Thoracic aorta (tissue), 2 donors: ENCODE results near the gene WNT6. TPM values are rescaled to one million over a fixed set of nuclear protein-coding genes. Genes with fewer than 3 reads are reported as not detected.

ENCODE experiments used
- ATAC-seq: fragments of 150-250 bp; one replicate; pipeline ENCODE4 v1.8.0; 2017; ENCODE audit warnings: low read depth; ENCODE audit not compliant: insufficient number of reproducible peaks, low FRiP score
- DNase-seq: peaks from one replicate; pipeline ENCODE4 v3.0.0-alpha.2; 2020; ENCODE audit warnings: low spot score
- H3K27ac ChIP-seq, 2 donors: fragments of 200-600 bp; sonication (generic); 1 replicate in 1 of 2; 2 replicates in 1 of 2; pipeline ENCODE4 v1.5.1; 2016; ENCODE audit warnings: mild to moderate bottlenecking in 2 of 2, moderate library complexity in 2 of 2
- H3K27me3 ChIP-seq: fragments of 200-600 bp; sonication (generic); replicated peaks from 2 replicates; pipeline ENCODE4 v1.6.0; 2016; ENCODE audit warnings: mild to moderate bottlenecking; ENCODE audit not compliant: insufficient read depth
- H3K36me3 ChIP-seq: fragments of 200-600 bp; sonication (generic); one replicate; pipeline ENCODE4 v1.5.1; 2016
- H3K4me1 ChIP-seq, 2 donors: fragments of 200-600 bp; sonication (generic); 1 replicate in 1 of 2; 2 replicates in 1 of 2; pipeline versions ENCODE4 v1.5.1 to v1.6.0; 2016; ENCODE audit warnings: low read depth in 2 of 2, mild to moderate bottlenecking in 1 of 2; ENCODE audit not compliant: control insufficient read depth in 1 of 2
- H3K4me3 ChIP-seq: fragments of 200-600 bp; sonication (generic); 2 replicates; pipeline ENCODE4 v1.5.1; 2016; ENCODE audit warnings: mild to moderate bottlenecking
- H3K9me3 ChIP-seq: fragments of 200-600 bp; sonication (generic); 2 replicates; pipeline ENCODE4 v1.5.1; 2016
- total RNA-seq, 2 donors: library from RNA; depleted of rRNA; stranded (reverse); fragments of >200 nt; gene quantifications; one replicate each; pipeline versions ENCODE4 v1.1.0 to v1.2.3, GENCODE V29; 2016
- TF ChIP-seq, protein P1 (sequence below): fragments of 200-600 bp; sonication (generic); IDR thresholded peaks from one replicate; pipeline ENCODE4 v1.5.1; 2019; ENCODE audit warnings: antibody characterized with exemption

The WNT6 gene
- total RNA-seq, 2 donors from 2014 or later = 0.27 to 2.5 TPM

DNA sequence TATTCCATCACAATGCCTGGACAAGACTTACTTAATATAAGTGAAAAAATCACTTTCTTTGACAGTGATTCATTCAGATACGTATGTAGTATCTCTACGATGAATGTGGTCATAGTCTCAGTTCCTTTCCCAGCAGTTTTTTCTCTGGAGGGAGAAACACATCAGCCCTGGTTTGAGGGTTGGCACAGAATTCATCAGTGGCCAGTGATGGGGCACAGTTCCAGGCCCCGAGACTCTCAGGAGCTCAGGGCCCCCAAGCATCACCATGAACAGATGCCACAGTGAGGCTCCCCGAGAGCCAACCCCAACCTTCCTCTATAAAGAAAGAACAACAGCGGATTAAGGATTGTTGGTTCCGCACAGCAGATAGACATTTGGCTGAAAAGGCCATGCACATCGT, 40.5 kb upstream of the WNT6 start:
- H3K27me3 ChIP-seq = no peaks in the 10 kb centered on the region
- no peaks in the 10 kb centered on the region for H3K9me3 ChIP-seq
- H3K4me3 ChIP-seq = no peak overlapping the region
- H3K36me3 ChIP-seq = peaks cover 34% of the 10 kb centered on the region
- TF ChIP-seq, protein P1, sequence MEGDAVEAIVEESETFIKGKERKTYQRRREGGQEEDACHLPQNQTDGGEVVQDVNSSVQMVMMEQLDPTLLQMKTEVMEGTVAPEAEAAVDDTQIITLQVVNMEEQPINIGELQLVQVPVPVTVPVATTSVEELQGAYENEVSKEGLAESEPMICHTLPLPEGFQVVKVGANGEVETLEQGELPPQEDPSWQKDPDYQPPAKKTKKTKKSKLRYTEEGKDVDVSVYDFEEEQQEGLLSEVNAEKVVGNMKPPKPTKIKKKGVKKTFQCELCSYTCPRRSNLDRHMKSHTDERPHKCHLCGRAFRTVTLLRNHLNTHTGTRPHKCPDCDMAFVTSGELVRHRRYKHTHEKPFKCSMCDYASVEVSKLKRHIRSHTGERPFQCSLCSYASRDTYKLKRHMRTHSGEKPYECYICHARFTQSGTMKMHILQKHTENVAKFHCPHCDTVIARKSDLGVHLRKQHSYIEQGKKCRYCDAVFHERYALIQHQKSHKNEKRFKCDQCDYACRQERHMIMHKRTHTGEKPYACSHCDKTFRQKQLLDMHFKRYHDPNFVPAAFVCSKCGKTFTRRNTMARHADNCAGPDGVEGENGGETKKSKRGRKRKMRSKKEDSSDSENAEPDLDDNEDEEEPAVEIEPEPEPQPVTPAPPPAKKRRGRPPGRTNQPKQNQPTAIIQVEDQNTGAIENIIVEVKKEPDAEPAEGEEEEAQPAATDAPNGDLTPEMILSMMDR = no peak
- DNase-seq = no peak
- no peaks in the 10 kb centered on the region for H3K4me1 ChIP-seq
- ATAC-seq = no peak
- H3K27ac ChIP-seq = no peak overlapping the region

DNA sequence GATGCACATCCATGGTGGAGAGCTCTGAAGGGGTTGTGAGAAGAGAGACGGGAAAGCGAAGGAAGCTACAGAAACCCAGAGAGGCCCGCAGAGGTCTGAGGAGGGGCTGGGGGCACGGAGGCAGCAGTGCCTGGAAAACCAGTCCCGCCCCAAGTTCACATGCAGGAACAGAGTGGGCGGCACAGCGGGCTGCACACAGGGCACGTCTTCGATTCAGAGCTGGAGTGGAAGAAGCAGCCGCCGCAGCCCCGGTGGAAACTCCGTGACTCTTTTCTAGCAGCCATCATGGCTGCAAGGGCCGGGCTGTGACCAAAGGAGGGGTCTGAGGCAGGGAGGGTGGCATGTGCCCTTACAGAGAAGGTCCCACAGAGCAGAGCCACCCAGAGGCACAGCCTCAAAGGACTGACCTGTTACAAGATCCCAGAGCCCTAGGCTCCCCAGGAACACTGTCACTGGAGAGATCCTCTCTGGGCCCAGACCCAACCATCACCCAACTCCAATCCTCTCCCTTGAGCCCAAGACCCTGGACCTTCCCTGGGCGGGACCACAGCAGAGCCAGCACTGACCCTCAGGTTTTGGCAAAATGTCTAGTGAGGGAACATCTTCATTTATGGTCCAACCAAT, 38.7 kb upstream of the WNT6 start:
- ATAC-seq (no peak), DNase-seq (no peak)
- TF ChIP-seq, protein P1 = no peak

DNA sequence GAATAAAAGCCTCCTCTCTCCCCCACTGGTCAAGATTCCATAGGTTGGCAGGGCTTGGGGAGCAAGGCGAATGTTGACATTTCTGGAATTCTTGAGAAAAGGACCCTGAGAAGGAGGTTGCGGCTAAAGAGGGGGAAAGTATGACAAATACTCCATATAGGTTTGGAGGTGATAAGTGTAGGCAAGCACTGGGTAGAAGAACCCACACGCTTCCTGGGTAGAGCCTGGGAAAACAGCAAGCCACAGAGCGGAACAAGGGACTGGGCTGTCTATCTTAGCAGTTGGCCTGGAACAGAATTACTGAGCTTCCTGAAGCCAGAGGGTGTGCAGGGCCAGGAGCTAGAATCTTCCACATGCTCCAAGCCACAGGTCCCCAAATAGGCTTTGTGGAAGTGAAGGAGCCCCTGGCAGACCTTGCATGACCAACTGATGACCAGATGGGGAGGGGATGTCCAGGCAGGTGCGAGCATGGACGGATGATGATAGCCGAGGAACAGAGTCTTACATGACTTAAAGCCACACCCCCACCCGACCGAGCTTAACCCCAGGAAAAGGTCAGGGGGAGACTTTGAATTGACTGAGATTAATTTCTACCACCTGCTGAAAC, 37.9 kb upstream of the WNT6 start:
- Histone ChIP-seq H3K36me3 (peaks cover 18% of the 10 kb centered on the region), H3K4me3 (no peak overlapping the region), H3K4me1 (no peaks in the 10 kb centered on the region), H3K9me3 (no peaks in the 10 kb centered on the region), H3K27me3 (no peaks in the 10 kb centered on the region), H3K27ac (no peak overlapping the region)
- TF ChIP-seq, protein P1 = no peak
- DNase-seq = no peak
- ATAC-seq = peak; percentile 34

More for the DNA sequence above, 38.7 kb upstream of the WNT6 start:
- Histone ChIP-seq H3K4me1 (no peaks in the 10 kb centered on the region), H3K36me3 (peaks cover 18% of the 10 kb centered on the region), H3K27me3 (no peaks in the 10 kb centered on the region), H3K4me3 (no peak overlapping the region), H3K9me3 (no peaks in the 10 kb centered on the region), H3K27ac (no peak overlapping the region)

GRCh38 chr2:218822622-218823021, 37.0 kb upstream of the WNT6 start:
- Histone ChIP-seq H3K9me3 (no peaks in the 10 kb centered on the region), H3K36me3 (peaks cover 18% of the 10 kb centered on the region), H3K27me3 (no peaks in the 10 kb centered on the region), H3K4me1 (no peaks in the 10 kb centered on the region), H3K4me3 (no peak overlapping the region), H3K27ac (no peak overlapping the region)
- DNase-seq = no peak
- TF ChIP-seq, protein P1 = no peak
- ATAC-seq = no peak

DNA sequence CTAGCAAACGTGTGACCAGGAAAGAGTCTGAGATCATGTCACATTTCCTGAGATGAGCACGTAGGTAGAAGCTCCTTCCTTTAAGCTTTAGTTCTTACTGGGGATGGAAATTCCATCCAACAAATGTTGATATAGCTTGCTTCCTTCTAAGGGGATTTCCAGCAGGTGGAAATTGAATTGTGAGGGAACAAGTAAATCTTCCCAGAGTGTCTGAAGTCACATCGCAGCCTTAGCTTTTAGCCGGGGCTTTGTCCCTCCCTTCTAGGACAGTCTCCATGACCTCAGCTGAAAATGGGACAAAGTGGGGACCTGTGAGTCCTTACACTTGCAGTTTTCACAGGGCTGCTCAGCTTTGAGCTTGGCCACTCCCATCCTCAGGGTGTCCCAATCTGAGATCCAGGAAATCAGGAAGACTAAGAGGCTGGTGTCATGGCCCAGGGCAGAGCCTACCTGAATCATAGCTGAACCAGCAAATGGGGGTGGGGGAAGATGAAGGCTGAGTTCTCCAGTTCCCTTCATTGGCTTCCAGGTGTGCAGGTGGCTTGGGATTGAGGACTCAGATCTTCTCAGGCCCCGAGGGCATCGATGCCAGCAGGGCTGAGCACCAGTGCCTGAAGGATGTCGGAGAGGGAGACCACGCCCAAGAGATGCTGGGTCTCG, 36.3 kb upstream of the WNT6 start:
- Histone ChIP-seq H3K36me3 (peaks cover 11% of the 10 kb centered on the region), H3K9me3 (no peaks in the 10 kb centered on the region), H3K4me1 (no peaks in the 10 kb centered on the region), H3K27ac (no peak overlapping the region), H3K4me3 (no peak overlapping the region), H3K27me3 (no peaks in the 10 kb centered on the region)
- TF ChIP-seq, protein P1 = no peak
- DNase-seq (no peak), ATAC-seq (no peak)
